H1 (cell line): ENCODE results near the gene PDXDC1. TPM values are rescaled to one million over a fixed set of nuclear protein-coding genes. Genes with fewer than 3 reads are reported as not detected.
"Not testable (repeated sequence)": the region's sequence is repeated elsewhere in the genome, so short reads cannot be mapped to it uniquely, and the experiment has no call there.

Source experiments
- CTCF ChIA-PET: fragments of 300-600 bp; sonication (Branson Sonifier 250); formaldehyde crosslinking; loops from one replicate; lab custom pipeline; 2021; ENCODE audit not compliant: partially characterized antibody; lab: Charles Lee
- POLR2A ChIA-PET: fragments of 300-600 bp; sonication (Branson Sonifier 250); formaldehyde crosslinking; loops from one replicate; lab custom pipeline; 2021; ENCODE audit warnings: inconsistent platforms; ENCODE audit not compliant: partially characterized antibody; lab: Charles Lee
- DNase-seq, 2 experiments: peaks; one replicate each; pipeline versions ENCODE4 v3.0.0 to v3.0.0-alpha.2; 2010 to 2022; ENCODE audit warnings: low spot score in 2 of 2, low read depth in 1 of 2, mixed read lengths in 1 of 2
- FAIRE-seq: peaks from 2 replicates; lab custom pipeline; 2011; peaks lifted over from hg19 to GRCh38; lab: Jason Lieb, UNC
- H2AFZ ChIP-seq: 2 replicates; pipeline ENCODE4 v1.8.1; 2012; ENCODE audit warnings: low read length, inconsistent platforms
- H2AK5ac ChIP-seq: 2 replicates; pipeline ENCODE4 v1.6.1; 2013; ENCODE audit warnings: low read depth, low read length
- H2BK120ac ChIP-seq: replicated peaks from 2 replicates; pipeline ENCODE3; 2013; ENCODE audit warnings: low read depth, low read length, inconsistent platforms
- H2BK12ac ChIP-seq: 2 replicates; pipeline ENCODE4 v1.6.1; 2013; ENCODE audit warnings: low read depth, low read length
- H2BK15ac ChIP-seq: 2 replicates; pipeline ENCODE4 v1.6.1; 2013; ENCODE audit warnings: low read length
- H2BK20ac ChIP-seq: 2 replicates; pipeline ENCODE4 v1.6.1; 2013; ENCODE audit warnings: low read length
- H2BK5ac ChIP-seq: 2 replicates; pipeline ENCODE4 v1.6.1; 2013; ENCODE audit warnings: low read depth, low read length
- H3K14ac ChIP-seq: 2 replicates; pipeline ENCODE4 v1.6.1; 2013; ENCODE audit warnings: inconsistent platforms; ENCODE audit not compliant: insufficient read length
- H3K18ac ChIP-seq: 2 replicates; pipeline ENCODE4 v1.6.1; 2013; ENCODE audit warnings: low read length; ENCODE audit errors: extremely low read depth
- H3K23ac ChIP-seq: 2 replicates; pipeline ENCODE4 v1.6.1; 2013; ENCODE audit warnings: inconsistent platforms; ENCODE audit not compliant: insufficient read length
- H3K23me2 ChIP-seq: 2 replicates; pipeline ENCODE4 v1.6.1; 2013; ENCODE audit warnings: low read depth, low read length
- H3K27ac ChIP-seq: 2 replicates; pipeline ENCODE4 v1.6.1; 2011; ENCODE audit warnings: low read depth, low read length, inconsistent platforms
- H3K27me3 ChIP-seq, 4 experiments: replicated peaks in 1 of 4; 1 replicate in 1 of 4; 2 replicates in 3 of 4; pipeline versions ENCODE4 v1.6.1 to v1.8.1; 2011 to 2013; ENCODE audit warnings: low read length in 3 of 4, mild to moderate bottlenecking in 3 of 4, inconsistent platforms in 2 of 4, mixed read lengths in 2 of 4, moderate library complexity in 1 of 4; ENCODE audit not compliant: control insufficient read depth in 3 of 4, insufficient read depth in 3 of 4; ENCODE audit errors: extremely low read depth in 1 of 4
- H3K36me3 ChIP-seq, 4 experiments: 2 replicates each; pipeline versions ENCODE4 v1.6.1 to v1.8.1; 2011 to 2013; ENCODE audit warnings: mild to moderate bottlenecking in 4 of 4, low read length in 3 of 4, moderate library complexity in 2 of 4, control low read depth in 1 of 4, inconsistent platforms in 1 of 4; ENCODE audit not compliant: insufficient read depth in 4 of 4, control insufficient read depth in 2 of 4
- H3K4ac ChIP-seq: replicated peaks from 2 replicates; pipeline ENCODE3; 2013; ENCODE audit warnings: low read length, low read depth, mixed read lengths, inconsistent platforms; ENCODE audit not compliant: insufficient read length
- H3K4me1 ChIP-seq, 4 experiments: replicated peaks in 1 of 4; 1 replicate in 1 of 4; 2 replicates in 3 of 4; pipeline versions ENCODE4 v1.6.1 to v1.8.1; 2011 to 2013; ENCODE audit warnings: low read length in 3 of 4, inconsistent platforms in 2 of 4, mixed read lengths in 1 of 4; ENCODE audit not compliant: insufficient read depth in 4 of 4, control insufficient read depth in 3 of 4
- H3K4me2 ChIP-seq, 2 experiments: 2 replicates each; pipeline versions ENCODE4 v1.6.1 to v1.8.1; 2011 to 2013; ENCODE audit warnings: low read depth in 2 of 2, low read length in 2 of 2, control low read depth in 1 of 2, inconsistent platforms in 1 of 2, mild to moderate bottlenecking in 1 of 2; ENCODE audit not compliant: insufficient read depth in 1 of 2
- H3K4me3 ChIP-seq, 4 experiments: fragments of 200-600, 300-600 bp in 1 of 4; sonication (generic), shearing (Covaris generic), sonication (Bioruptor Twin) in 1 of 4; 2 replicates each; pipeline versions ENCODE4 v1.5.1 to v1.8.1; 2011 to 2016; ENCODE audit warnings: low read length in 4 of 4, low read depth in 3 of 4, control low read depth in 2 of 4, inconsistent platforms in 2 of 4, mild to moderate bottlenecking in 2 of 4, mixed read lengths in 1 of 4, moderate library complexity in 1 of 4; ENCODE audit not compliant: insufficient read depth in 2 of 4; ENCODE audit errors: extremely low read depth in 1 of 4
- H3K56ac ChIP-seq: replicated peaks from 2 replicates; pipeline ENCODE3; 2013; ENCODE audit warnings: low read depth, mild to moderate bottlenecking, mixed read lengths, low read length, inconsistent platforms; ENCODE audit not compliant: insufficient read length
- H3K79me1 ChIP-seq: 2 replicates; pipeline ENCODE4 v1.6.1; 2013; ENCODE audit warnings: low read depth, low read length, control low read depth
- H3K79me2 ChIP-seq, 2 experiments: 2 replicates each; pipeline versions ENCODE4 v1.6.1 to v1.8.1; 2012 to 2013; ENCODE audit warnings: low read length in 2 of 2, mild to moderate bottlenecking in 2 of 2, inconsistent platforms in 1 of 2; ENCODE audit not compliant: insufficient read depth in 2 of 2, control insufficient read depth in 1 of 2
- H3K9ac ChIP-seq, 4 experiments: replicated peaks in 1 of 4; 1 replicate in 1 of 4; 2 replicates in 3 of 4; pipeline versions ENCODE4 v1.6.1 to v1.8.1; 2011 to 2013; ENCODE audit warnings: low read depth in 3 of 4, low read length in 3 of 4, control low read depth in 2 of 4, mild to moderate bottlenecking in 2 of 4, moderate library complexity in 2 of 4, inconsistent platforms in 1 of 4; ENCODE audit errors: extremely low read depth in 1 of 4
- H3K9me3 ChIP-seq, 2 experiments: 2 replicates each; pipeline versions ENCODE4 v1.6.1 to v1.8.1; 2012 to 2013; ENCODE audit warnings: mild to moderate bottlenecking in 2 of 2, moderate library complexity in 2 of 2, control low read depth in 1 of 2, inconsistent platforms in 1 of 2, low read depth in 1 of 2, low read length in 1 of 2, mixed read lengths in 1 of 2; ENCODE audit not compliant: insufficient read depth in 2 of 2
- H4K20me1 ChIP-seq, 2 experiments: replicated peaks in 1 of 2; 2 replicates each; pipeline versions ENCODE3 to v1.8.1; 2011 to 2013; ENCODE audit warnings: inconsistent platforms in 2 of 2, low read length in 2 of 2, mild to moderate bottlenecking in 1 of 2; ENCODE audit not compliant: insufficient read depth in 2 of 2, control insufficient read depth in 1 of 2
- H4K5ac ChIP-seq: 2 replicates; pipeline ENCODE4 v1.6.1; 2013; ENCODE audit warnings: low read length, low read depth, mixed read lengths, inconsistent platforms; ENCODE audit not compliant: insufficient read length
- H4K8ac ChIP-seq: 2 replicates; pipeline ENCODE4 v1.8.0; 2013; ENCODE audit warnings: mild to moderate bottlenecking, moderate library complexity, low read length, inconsistent platforms; ENCODE audit not compliant: insufficient read depth; ENCODE audit errors: extremely low read depth
- H4K91ac ChIP-seq: replicated peaks from 2 replicates; pipeline ENCODE3; 2013; ENCODE audit warnings: low read length, mixed read lengths, inconsistent platforms; ENCODE audit not compliant: insufficient read length
- WGBS, 2 experiments: shearing (Covaris generic) in 1 of 2; methylation state at CpG; one replicate each; pipeline versions ENCODE4 v1.1.6 to v1.1.7; 2013 to 2015; ENCODE audit warnings: low lambda C conversion rate in 2 of 2, mixed read lengths in 2 of 2, inconsistent platforms in 1 of 2, low coverage in 1 of 2, missing lambda C conversion rate in 1 of 2; ENCODE audit not compliant: insufficient replicate concordance in 2 of 2, insufficient coverage in 1 of 2, insufficient read length in 1 of 2; ENCODE audit errors: extremely low coverage in 1 of 2, missing lambda C conversion rate in 1 of 2; 5-methylcytosine and 5-hydroxymethylcytosine counted together
- polyA plus RNA-seq, 7 experiments: library from polyadenylated mRNA; depleted of rRNA in 3 of 7; stranded (reverse) in 5 of 7; unstranded in 2 of 7; fragments of >200 nt in 5 of 7; fragments of 200-250 nt in 2 of 7; gene quantifications; 1 replicate in 5 of 7; 2 replicates in 1 of 7; 4 replicates in 1 of 7; pipeline versions ENCODE4 v1.2.1 to v1.2.3, GENCODE V29; 2011 to 2013; ENCODE audit warnings: missing spikeins in 2 of 7, mixed read lengths in 2 of 7
- total RNA-seq: library from RNA; stranded (reverse); fragmentation: NEBNext Ultra II Directional; extraction: Animal tissue kit (Norgen Biotek cat#: 25700); gene quantifications from 2 replicates; pipeline ENCODE4 v1.2.1, GENCODE V29; 2021

Gene PDXDC1
- total and polyA plus RNA-seq, 2 of the 8 experiments (the other 6 are each of a cell fraction or from before 2014, with no cell fraction given): 56.6 to 118 TPM

DNA sequence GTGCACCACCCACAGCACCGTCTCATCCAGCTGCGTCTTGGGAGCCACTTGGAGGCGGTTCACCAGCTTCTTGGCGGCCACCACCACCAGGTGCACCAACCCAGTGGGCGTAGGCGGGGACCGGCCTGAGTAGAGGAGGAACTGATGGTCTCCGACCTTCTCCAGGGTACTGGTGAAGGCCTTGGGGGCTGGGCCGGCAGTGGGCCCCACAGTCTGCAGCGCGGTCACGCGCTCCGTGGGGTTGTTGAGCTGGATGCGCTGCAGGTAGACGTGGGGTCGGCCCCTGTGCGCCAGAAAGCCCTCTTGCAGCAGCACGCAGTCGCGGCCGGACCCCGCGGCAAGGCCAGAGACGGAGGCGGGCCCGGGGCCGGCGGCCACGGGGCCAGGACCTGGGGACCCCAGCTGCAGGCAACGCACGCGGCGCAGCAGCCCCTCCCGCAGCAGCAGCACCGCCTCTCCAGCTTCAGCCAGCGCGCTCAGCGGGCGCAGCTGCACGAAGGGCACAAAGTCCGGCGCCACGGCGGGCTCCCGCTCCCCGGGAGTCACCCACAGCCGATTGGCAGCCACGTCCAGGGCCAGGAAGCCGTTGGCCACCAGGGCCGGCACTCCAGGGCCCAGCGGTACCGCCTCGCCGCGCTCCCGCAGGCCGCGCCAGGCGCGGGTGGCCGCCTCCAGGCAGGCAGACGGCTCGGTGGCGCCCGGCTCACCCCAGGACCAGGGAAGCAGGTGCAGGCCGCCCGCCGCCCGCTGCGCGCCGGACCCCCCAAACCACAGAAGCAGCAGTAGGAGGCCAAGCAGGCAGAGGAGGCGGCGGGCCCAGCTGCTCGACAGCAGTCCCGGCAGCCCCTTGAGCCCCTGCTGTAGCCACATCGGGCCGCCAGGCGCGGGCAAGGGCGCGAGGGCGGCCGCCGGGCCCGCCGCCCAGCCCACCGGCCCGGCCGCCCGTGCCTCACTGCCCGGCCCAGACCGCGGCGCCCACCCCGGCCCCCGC is 14.8 kb downstream of the PDXDC1 start:
- H3K27ac ChIP-seq, H3K4me3 ChIP-seq, H3K4me2 ChIP-seq, H3K4me1 ChIP-seq, H4K8ac ChIP-seq, H4K20me1 ChIP-seq, H2BK15ac ChIP-seq, H2BK5ac ChIP-seq, H3K18ac ChIP-seq, H2AK5ac ChIP-seq, H2BK20ac ChIP-seq, H3K23ac ChIP-seq, H3K4ac ChIP-seq, H4K5ac ChIP-seq, H2BK120ac ChIP-seq, H2BK12ac ChIP-seq, H4K91ac ChIP-seq, H3K14ac ChIP-seq, H3K9ac ChIP-seq, H3K9me3 ChIP-seq, H3K56ac ChIP-seq, H3K27me3 ChIP-seq, POLR2A ChIA-PET, H2AFZ ChIP-seq, FAIRE-seq, H3K36me3 ChIP-seq, H3K23me2 ChIP-seq, H3K79me1 ChIP-seq: not testable (repeated sequence)
- CTCF ChIA-PET: interaction anchor here (0.6 kb wide), 2 partner anchors 45 to 274 kb away, joined by 3 to 5 read pairs; no protein-coding TSS in a partner anchor
- H3K79me2 ChIP-seq: peaks cover 0 to 41% of the 10 kb centered on the region in 2 experiments; a peak in 3 of 4 replicates
- DNase-seq: peak in 1 of 2 experiments; percentile 64
- WGBS, 2 experiments: 91% methylated on average over 70 of the region's 98 CpGs; no CpG with 5 or more reads in 1 of the 2 experiments
